Ovary (tissue), 3 donors: Measurements from ENCODE around the gene PARVA.

Experiments
- EP300 ChIP-seq: sonication (generic); formaldehyde crosslinking; IDR thresholded peaks from one replicate; pipeline ENCODE4 v1.6.1; 2017; ENCODE audit warnings: antibody characterized with exemption
- POLR2A ChIP-seq: fragments of 450-650 bp; IDR thresholded peaks from one replicate; pipeline ENCODE4 v1.6.1; 2017; ENCODE audit warnings: antibody characterized with exemption, mild to moderate bottlenecking, moderate library complexity
- TF ChIP-seq, protein P1 (sequence below), 3 donors: fragments of 450-650 bp in 2 of 3; fragments of 200-600 bp in 1 of 3; IDR thresholded peaks; one replicate each; pipeline versions ENCODE4 v1.5.1 to v1.8.0; 2016 to 2022; ENCODE audit warnings: antibody characterized with exemption in 3 of 3, mild to moderate bottlenecking in 1 of 3
- donor health status: DM: no; HTN: no; CAD: no.

DNA sequence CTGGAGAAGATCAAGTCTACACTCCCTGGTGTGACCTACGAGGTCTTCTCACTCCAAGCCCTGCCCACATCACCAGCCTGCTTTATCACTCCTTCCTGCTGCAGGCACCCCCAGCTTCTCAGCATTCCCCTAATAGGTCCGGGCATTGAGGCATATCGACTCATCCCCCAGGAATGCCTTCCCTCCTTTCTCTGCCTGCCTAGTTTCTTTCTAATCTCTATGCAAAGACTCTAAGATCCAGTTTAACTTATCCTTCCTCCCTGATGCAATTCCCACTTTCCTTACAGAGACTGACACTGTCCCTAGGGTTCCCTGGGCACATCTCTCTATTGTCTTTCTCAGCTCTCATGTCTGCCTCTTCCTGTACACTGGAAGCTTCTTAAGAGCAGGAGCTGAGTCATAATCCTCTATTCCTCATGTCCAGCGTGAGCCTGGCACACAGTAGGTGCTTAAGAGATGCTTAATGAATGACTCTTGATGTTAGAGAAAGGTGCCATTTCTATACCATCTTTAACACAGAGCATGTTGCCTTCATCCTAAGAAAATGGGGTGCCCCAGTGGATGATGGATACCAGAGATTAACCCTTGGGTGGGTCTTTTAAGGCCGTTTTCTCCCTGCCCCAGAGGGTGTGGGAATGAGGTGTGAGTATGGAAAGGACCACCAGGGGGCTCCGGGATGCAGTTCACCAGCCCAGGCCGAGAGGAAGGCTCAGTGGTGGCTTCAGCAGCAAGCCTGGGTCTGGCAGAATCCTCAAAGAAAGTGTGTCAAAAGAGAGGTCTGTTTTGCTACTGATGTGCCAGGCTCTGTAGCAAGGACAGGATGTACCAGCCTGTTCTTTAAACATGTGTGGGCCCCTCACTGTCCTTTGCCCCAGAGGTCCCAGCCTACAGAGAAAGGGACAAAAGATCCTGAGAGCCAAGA, 34.7 kb downstream of the PARVA start:
- no peak for TF ChIP-seq EP300
- TF ChIP-seq, protein P1, sequence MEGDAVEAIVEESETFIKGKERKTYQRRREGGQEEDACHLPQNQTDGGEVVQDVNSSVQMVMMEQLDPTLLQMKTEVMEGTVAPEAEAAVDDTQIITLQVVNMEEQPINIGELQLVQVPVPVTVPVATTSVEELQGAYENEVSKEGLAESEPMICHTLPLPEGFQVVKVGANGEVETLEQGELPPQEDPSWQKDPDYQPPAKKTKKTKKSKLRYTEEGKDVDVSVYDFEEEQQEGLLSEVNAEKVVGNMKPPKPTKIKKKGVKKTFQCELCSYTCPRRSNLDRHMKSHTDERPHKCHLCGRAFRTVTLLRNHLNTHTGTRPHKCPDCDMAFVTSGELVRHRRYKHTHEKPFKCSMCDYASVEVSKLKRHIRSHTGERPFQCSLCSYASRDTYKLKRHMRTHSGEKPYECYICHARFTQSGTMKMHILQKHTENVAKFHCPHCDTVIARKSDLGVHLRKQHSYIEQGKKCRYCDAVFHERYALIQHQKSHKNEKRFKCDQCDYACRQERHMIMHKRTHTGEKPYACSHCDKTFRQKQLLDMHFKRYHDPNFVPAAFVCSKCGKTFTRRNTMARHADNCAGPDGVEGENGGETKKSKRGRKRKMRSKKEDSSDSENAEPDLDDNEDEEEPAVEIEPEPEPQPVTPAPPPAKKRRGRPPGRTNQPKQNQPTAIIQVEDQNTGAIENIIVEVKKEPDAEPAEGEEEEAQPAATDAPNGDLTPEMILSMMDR (IDR thresholded peaks at IDR 0.05): peak; percentile 37 to 76 (median 63)
- no peak for TF ChIP-seq POLR2A
